DND-41 (cell line): ENCODE measurements around the gene WFDC10A.

Experiments used
- ATAC-seq: fragments of 200-7000 bp; cut with Tn5 transposase; 3 replicates; pipeline ENCODE4 v1.9.1; 2021; ENCODE audit warnings: low read depth; ENCODE audit not compliant: insufficient read depth
- DNase-seq: peaks from one replicate; pipeline ENCODE4 v3.0.0-alpha.2; 2020
- H2AFZ ChIP-seq: 2 replicates; pipeline ENCODE4 v1.6.0; 2012; ENCODE audit warnings: low read depth, low read length
- H3K27ac ChIP-seq: 2 replicates; pipeline ENCODE4 v1.5.1; 2012; ENCODE audit warnings: low read length, inconsistent platforms
- H3K27me3 ChIP-seq: fragments of 200-600 bp; sonication (generic); 2 replicates; pipeline ENCODE4 v1.6.0; 2012; ENCODE audit warnings: low read length, mild to moderate bottlenecking, inconsistent platforms; ENCODE audit not compliant: insufficient read depth, poor library complexity
- H3K36me3 ChIP-seq: 2 replicates; pipeline ENCODE4 v1.5.1; 2012; ENCODE audit warnings: low read length, inconsistent platforms; ENCODE audit not compliant: insufficient read depth
- H3K4me1 ChIP-seq: 2 replicates; pipeline ENCODE4 v1.5.1; 2012; ENCODE audit warnings: mild to moderate bottlenecking, low read length; ENCODE audit not compliant: insufficient read depth
- H3K4me2 ChIP-seq: 2 replicates; pipeline ENCODE4 v1.6.0; 2012; ENCODE audit warnings: mild to moderate bottlenecking, moderate library complexity, low read length, inconsistent platforms; ENCODE audit not compliant: insufficient read depth
- H3K4me3 ChIP-seq, 2 experiments: fragments of 200-600 bp in 1 of 2; shearing (Covaris generic) in 1 of 2; 2 replicates each; pipeline ENCODE4 v1.5.1; 2012 to 2016; ENCODE audit warnings: inconsistent platforms in 2 of 2, low read length in 2 of 2, mild to moderate bottlenecking in 2 of 2, low read depth in 1 of 2, moderate library complexity in 1 of 2
- H3K79me2 ChIP-seq: 2 replicates; pipeline ENCODE4 v1.6.0; 2012; ENCODE audit warnings: low read length, inconsistent platforms; ENCODE audit not compliant: insufficient read depth
- H3K9ac ChIP-seq: 2 replicates; pipeline ENCODE4 v1.6.0; 2012; ENCODE audit warnings: low read depth, mild to moderate bottlenecking, inconsistent platforms, low read length, moderate library complexity
- H3K9me3 ChIP-seq: 2 replicates; pipeline ENCODE4 v1.5.1; 2012; ENCODE audit warnings: low read length, moderate library complexity, mild to moderate bottlenecking, inconsistent platforms; ENCODE audit not compliant: insufficient read depth, severe bottlenecking
- H4K20me1 ChIP-seq: 2 replicates; pipeline ENCODE4 v1.6.0; 2012; ENCODE audit warnings: low read length; ENCODE audit not compliant: insufficient read depth
- CTCF ChIP-seq: IDR thresholded peaks from 2 replicates; pipeline ENCODE4 v1.5.1; 2012; ENCODE audit warnings: borderline replicate concordance, low read length, moderate library complexity, mild to moderate bottlenecking; ENCODE audit not compliant: poor library complexity, severe bottlenecking; ENCODE audit errors: extremely low read depth
- EZH2 ChIP-seq: IDR thresholded peaks from 3 replicates; pipeline ENCODE4 v1.6.1; 2012; ENCODE audit warnings: borderline replicate concordance, low read depth, mild to moderate bottlenecking, moderate library complexity, low read length, inconsistent platforms; ENCODE audit not compliant: severe bottlenecking

The WFDC10A gene

GRCh38 chr20:45595235-45595634, 34.3 kb upstream of the WFDC10A start:
- H3K36me3 ChIP-seq = no peaks in the 10 kb centered on the region
- H2AFZ ChIP-seq = no peak overlapping the region
- TF ChIP-seq CTCF = no peak
- TF ChIP-seq EZH2 = no peak
- no peaks in the 10 kb centered on the region for H3K27me3 ChIP-seq
- no peaks in the 10 kb centered on the region for H3K79me2 ChIP-seq
- no peak for ATAC-seq
- H4K20me1 ChIP-seq = no peaks in the 10 kb centered on the region
- no peak overlapping the region for H3K9ac ChIP-seq
- no peaks in the 10 kb centered on the region for H3K9me3 ChIP-seq
- H3K4me2 ChIP-seq = no peak overlapping the region
- H3K27ac ChIP-seq = no peak overlapping the region
- no peak for DNase-seq
- no peaks in the 10 kb centered on the region for H3K4me1 ChIP-seq
- no peak overlapping the region for H3K4me3 ChIP-seq

- H3K4me2 ChIP-seq = no peak overlapping the region
- DNase-seq = no peak
- H2AFZ ChIP-seq = no peak overlapping the region
- H3K27me3 ChIP-seq = peaks cover 4% of the 10 kb centered on the region
- H3K9ac ChIP-seq = no peak overlapping the region
- no peak overlapping the region for H3K27ac ChIP-seq
- peaks cover 7% of the 10 kb centered on the region for H3K9me3 ChIP-seq
- no peak overlapping the region for H3K4me3 ChIP-seq
- no peaks in the 10 kb centered on the region for H3K79me2 ChIP-seq
- no peaks in the 10 kb centered on the region for H3K36me3 ChIP-seq
- TF ChIP-seq CTCF = no peak
- no peak for TF ChIP-seq EZH2
- H4K20me1 ChIP-seq = no peaks in the 10 kb centered on the region
- ATAC-seq = no peak
- no peaks in the 10 kb centered on the region; the same call in 1 of the 2 replicates for H3K4me1 ChIP-seq
Measured at GRCh38 chr20:45607810-45608209, 21.7 kb upstream of the WFDC10A start.

- Histone ChIP-seq H2AFZ (no peak overlapping the region), H3K27me3 (peaks cover 15% of the 10 kb centered on the region), H3K4me2 (no peak overlapping the region), H3K4me1 (no peaks in the 10 kb centered on the region; the same call in 1 of the 2 replicates), H3K36me3 (no peaks in the 10 kb centered on the region), H3K27ac (no peak overlapping the region), H3K4me3 (no peak overlapping the region), H3K9ac (no peak overlapping the region), H3K9me3 (peaks cover 6% of the 10 kb centered on the region), H4K20me1 (no peaks in the 10 kb centered on the region), H3K79me2 (no peaks in the 10 kb centered on the region)
- TF ChIP-seq CTCF (no peak), EZH2 (no peak)
- DNase-seq (peak; percentile 33), ATAC-seq (peak; percentile 71)
Measured at GRCh38 chr20:45611054-45611453, 18.5 kb upstream of the WFDC10A start.

GRCh38 chr20:45612314-45612713, 17.2 kb upstream of the WFDC10A start:
- Histone ChIP-seq H3K4me3 (no peak overlapping the region), H3K4me2 (no peak overlapping the region), H3K9me3 (peaks cover 2% of the 10 kb centered on the region), H3K79me2 (no peaks in the 10 kb centered on the region), H3K36me3 (no peaks in the 10 kb centered on the region), H4K20me1 (no peaks in the 10 kb centered on the region), H3K9ac (no peak overlapping the region), H3K27me3 (peaks cover 15% of the 10 kb centered on the region), H2AFZ (no peak overlapping the region), H3K27ac (no peak overlapping the region), H3K4me1 (no peaks in the 10 kb centered on the region; the same call in 1 of the 2 replicates)
- DNase-seq (no peak), ATAC-seq (no peak)
- TF ChIP-seq CTCF = no peak
- TF ChIP-seq EZH2 = no peak
